HAP-1 (cell line): ENCODE data around the gene ANOS1.
"Not testable (repeated sequence)": the region's sequence is repeated elsewhere in the genome, so short reads cannot be mapped to it uniquely, and the experiment has no call there.

Experiments used
- DNase-seq, 2 experiments: peaks; one replicate each; pipeline ENCODE4 v3.0.0-alpha.2; 2016 to 2020; ENCODE audit warnings: low spot score in 2 of 2
- H3K27me3 ChIP-seq: fragments of 250-450 bp; sonication (Bioruptor Pico); 2 replicates; pipeline ENCODE4 v1.5.1; 2020; ENCODE audit warnings: low read depth, mild to moderate bottlenecking, moderate library complexity
- H3K36me3 ChIP-seq: fragments of 250-450 bp; sonication (Bioruptor Pico); replicated peaks from 2 replicates; pipeline ENCODE4 v1.5.1; 2020; ENCODE audit warnings: mild to moderate bottlenecking
- H3K4me1 ChIP-seq: fragments of 250-450 bp; sonication (Bioruptor Pico); 2 replicates; pipeline ENCODE4 v1.5.1; 2020; ENCODE audit warnings: mild to moderate bottlenecking
- H3K4me3 ChIP-seq: fragments of 250-450 bp; sonication (Bioruptor Pico); 2 replicates; pipeline ENCODE4 v1.5.1; 2020; ENCODE audit warnings: mild to moderate bottlenecking, moderate library complexity
- H3K9me3 ChIP-seq: fragments of 250-450 bp; sonication (Bioruptor Pico); 2 replicates; pipeline ENCODE4 v1.5.1; 2020; ENCODE audit warnings: mild to moderate bottlenecking, moderate library complexity
- in situ Hi-C: fragments of 300-500 bp; cut with MboI; formaldehyde crosslinking; loops from 3 replicates; pipeline ENCODE4 v1.14.3; 2020; ENCODE audit warnings: low sequenced_read_pairs, inconsistent platforms, mixed read lengths

The ANOS1 gene

GRCh38 chrX:8731559-8732395, at the start of gene ANOS1:
Gene ANOS1, minus strand, starts transcription at chrX:8732137. Its CDS starts 101 bp downstream, at chrX:8732036.
- Histone ChIP-seq H3K27me3 (peaks cover 2% of the 10 kb centered on the region; the same call in 1 of the 2 replicates), H3K4me1 (no peaks in the 10 kb centered on the region), H3K36me3 (no peaks in the 10 kb centered on the region), H3K9me3 (no peaks in the 10 kb centered on the region), H3K4me3 (no peak within 1 kb of the TSS)
- in situ Hi-C loops, result no loop called here
- DNase-seq, result no peak

DNA sequence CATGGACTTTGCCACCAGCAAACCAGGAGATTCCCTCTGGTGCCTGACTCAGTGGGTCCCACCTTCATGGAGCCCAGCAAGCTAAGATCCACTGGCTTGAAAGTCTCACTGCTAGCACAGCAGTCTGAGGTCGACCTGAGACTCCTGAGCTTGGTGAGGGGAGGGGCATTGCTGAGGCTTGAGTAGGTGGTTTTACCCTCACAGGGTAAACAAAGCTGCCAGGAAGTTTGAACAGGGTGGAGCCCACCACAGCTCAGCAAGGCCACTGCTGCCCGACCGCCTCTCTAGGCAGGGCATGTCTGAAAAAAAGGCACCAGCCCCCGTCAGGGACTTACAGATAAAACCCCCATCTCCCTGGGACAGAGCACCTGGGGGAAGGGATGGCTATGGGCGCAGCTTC, 41.2 kb upstream of the ANOS1 start:
- in situ Hi-C loops, result no loop called here
- no peaks in the 10 kb centered on the region for H3K27me3 ChIP-seq
- no peak for DNase-seq

DNA sequence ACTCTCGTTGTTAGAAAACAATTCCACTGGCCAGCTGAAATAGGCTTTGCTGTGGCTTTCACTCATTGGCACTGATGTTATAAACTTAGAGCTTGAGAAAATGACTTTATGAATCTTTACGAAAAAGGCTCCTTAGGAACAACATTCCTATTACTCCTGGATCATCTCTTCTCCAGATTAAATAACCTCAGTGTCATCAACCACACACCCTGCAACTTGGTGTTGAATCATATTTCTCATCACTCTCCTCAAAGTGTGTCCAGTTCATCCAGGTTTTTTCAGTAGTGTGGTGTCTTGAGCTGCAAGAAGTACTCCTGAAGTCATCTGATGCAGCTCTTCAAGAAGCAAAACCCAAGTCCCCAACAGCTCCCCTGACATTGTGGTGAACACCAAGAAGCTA, 28.1 kb upstream of the ANOS1 start:
- H3K36me3 ChIP-seq, result no peaks in the 10 kb centered on the region
- no peak overlapping the region for H3K4me3 ChIP-seq
- no peaks in the 10 kb centered on the region for H3K27me3 ChIP-seq
- in situ Hi-C loops, result no loop called here
- DNase-seq, result no peak
- H3K9me3 ChIP-seq, result no peaks in the 10 kb centered on the region
- no peaks in the 10 kb centered on the region for H3K4me1 ChIP-seq

More for the DNA sequence above, 41.2 kb upstream of the ANOS1 start:
- Histone ChIP-seq H3K9me3 (no peaks in the 10 kb centered on the region), H3K4me3 (no peak overlapping the region), H3K36me3 (no peaks in the 10 kb centered on the region), H3K4me1 (no peaks in the 10 kb centered on the region)

GRCh38 chrX:8758706-8759105, 26.8 kb upstream of the ANOS1 start:
- H3K9me3 ChIP-seq, DNase-seq, H3K36me3 ChIP-seq, H3K27me3 ChIP-seq, H3K4me1 ChIP-seq, in situ Hi-C loops, H3K4me3 ChIP-seq: not testable (repeated sequence)

DNA sequence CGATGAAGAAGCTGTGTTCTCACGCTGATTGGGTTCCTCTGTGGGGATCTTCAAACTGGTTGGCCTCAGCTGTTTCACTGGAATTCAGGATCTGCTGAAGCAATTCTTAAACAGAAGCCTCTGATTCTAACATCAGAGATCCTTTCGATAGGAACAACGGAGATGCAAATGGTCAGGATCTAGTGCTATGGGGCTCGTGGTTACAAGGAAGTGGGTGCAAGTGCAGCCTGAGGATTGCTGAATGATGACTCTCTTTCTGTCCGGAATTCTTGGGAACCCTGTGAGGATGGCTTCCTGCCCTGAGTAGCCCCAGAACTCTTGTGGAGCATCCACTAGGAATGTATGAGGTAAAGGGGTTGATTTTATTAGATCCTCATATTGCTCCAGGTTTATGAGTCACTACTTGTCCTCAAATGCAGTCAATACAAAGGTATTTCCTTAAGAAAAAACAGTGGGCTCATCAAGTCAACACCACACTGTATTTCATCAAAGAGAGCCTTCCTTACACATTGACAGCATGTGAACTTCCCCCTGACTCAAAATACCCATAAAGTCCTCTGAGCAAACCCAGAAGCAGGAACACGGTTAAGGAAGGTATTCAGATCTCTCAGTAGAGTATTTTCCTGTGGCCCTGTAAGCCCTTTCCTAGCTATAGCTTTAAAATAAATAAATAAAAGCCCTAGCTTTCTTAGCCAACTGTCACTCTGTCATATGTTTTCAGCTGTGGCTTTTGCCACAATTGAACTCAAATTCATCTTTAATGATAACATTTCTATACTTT, 25.9 kb upstream of the ANOS1 start:
- H3K27me3 ChIP-seq, H3K4me3 ChIP-seq, H3K36me3 ChIP-seq, in situ Hi-C loops, DNase-seq, H3K4me1 ChIP-seq, H3K9me3 ChIP-seq: not testable (repeated sequence)

DNA sequence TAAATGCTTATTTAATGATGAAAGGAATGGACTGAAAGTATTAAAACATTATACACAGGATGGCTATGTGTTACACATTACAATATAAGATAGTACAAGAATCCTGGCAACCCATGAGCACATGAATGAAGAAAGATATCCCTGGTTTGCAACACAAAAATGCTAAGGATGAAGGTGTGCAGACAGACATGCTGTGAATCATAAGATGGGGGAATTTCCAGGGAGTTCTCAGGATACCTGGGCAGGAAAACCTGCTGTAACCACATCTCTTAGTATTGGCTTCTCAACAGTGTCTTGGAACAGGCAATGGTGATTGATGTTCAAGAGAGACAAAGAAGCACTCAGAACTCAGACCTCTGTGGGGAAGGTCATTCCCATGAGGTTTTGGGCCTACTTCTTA, 23.9 kb upstream of the ANOS1 start:
- no peak for DNase-seq
- H3K4me3 ChIP-seq, result no peak overlapping the region
- no peaks in the 10 kb centered on the region for H3K9me3 ChIP-seq
- H3K4me1 ChIP-seq, result no peaks in the 10 kb centered on the region
- in situ Hi-C loops, result no loop called here
- H3K27me3 ChIP-seq, result no peaks in the 10 kb centered on the region
- no peaks in the 10 kb centered on the region for H3K36me3 ChIP-seq

DNA sequence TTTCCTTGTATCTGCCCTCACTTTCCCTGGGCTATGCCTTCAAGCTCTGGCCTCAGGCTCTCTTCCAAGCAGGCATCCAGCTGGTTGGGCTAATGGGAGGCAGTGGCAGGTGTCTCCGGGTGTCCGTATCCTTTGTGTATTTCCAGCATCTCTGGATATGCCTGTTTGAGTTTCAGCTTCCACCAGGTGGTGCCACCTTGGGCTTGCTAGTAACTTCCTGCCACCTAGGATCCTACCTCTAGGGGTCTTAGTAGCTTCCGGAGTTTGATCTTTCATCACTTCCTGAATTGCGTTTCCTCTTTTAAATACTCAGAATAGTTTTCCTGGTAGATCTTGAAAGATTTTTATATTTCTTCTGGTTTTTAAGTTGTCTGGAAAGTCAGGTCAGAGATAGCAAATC, 23.2 kb upstream of the ANOS1 start:
- H3K4me1 ChIP-seq, result no peaks in the 10 kb centered on the region
- no peaks in the 10 kb centered on the region for H3K27me3 ChIP-seq
- no peak overlapping the region for H3K4me3 ChIP-seq
- no peak for DNase-seq
- in situ Hi-C loops, result no loop called here
- no peaks in the 10 kb centered on the region for H3K9me3 ChIP-seq
- no peaks in the 10 kb centered on the region for H3K36me3 ChIP-seq

GRCh38 chrX:8749697-8750096, 17.8 kb upstream of the ANOS1 start:
- Histone ChIP-seq H3K4me1 (no peaks in the 10 kb centered on the region), H3K4me3 (no peak overlapping the region), H3K36me3 (no peaks in the 10 kb centered on the region), H3K9me3 (no peaks in the 10 kb centered on the region), H3K27me3 (no peaks in the 10 kb centered on the region)
- in situ Hi-C loops, result no loop called here
- DNase-seq, result no peak

- H3K4me1 ChIP-seq, result no peaks in the 10 kb centered on the region
- in situ Hi-C loops, result no loop called here
- H3K4me3 ChIP-seq, result no peak overlapping the region
- H3K27me3 ChIP-seq, result no peaks in the 10 kb centered on the region
- no peaks in the 10 kb centered on the region for H3K36me3 ChIP-seq
- DNase-seq, result peak in 1 of 2 experiments; percentile 11
- no peaks in the 10 kb centered on the region for H3K9me3 ChIP-seq
Observed at GRCh38 chrX:8748855-8749254, 16.9 kb upstream of the ANOS1 start.

GRCh38 chrX:8743126-8743732, 11.3 kb upstream of the ANOS1 start:
- peak in 1 of 2 experiments; percentile 74 for DNase-seq
- Histone ChIP-seq H3K4me1 (no peaks in the 10 kb centered on the region), H3K4me3 (no peak overlapping the region), H3K36me3 (no peaks in the 10 kb centered on the region), H3K27me3 (no peaks in the 10 kb centered on the region), H3K9me3 (no peaks in the 10 kb centered on the region)
- in situ Hi-C loops, result no loop called here

- no peaks in the 10 kb centered on the region for H3K27me3 ChIP-seq
- no peak overlapping the region for H3K4me3 ChIP-seq
- in situ Hi-C loops, result no loop called here
- no peak for DNase-seq
- H3K4me1 ChIP-seq, result no peaks in the 10 kb centered on the region
- H3K36me3 ChIP-seq, result no peaks in the 10 kb centered on the region
- H3K9me3 ChIP-seq, result no peaks in the 10 kb centered on the region
Observed at GRCh38 chrX:8741981-8742380, 10.0 kb upstream of the ANOS1 start.

GRCh38 chrX:8738588-8739189, 6.8 kb upstream of the ANOS1 start:
- Histone ChIP-seq H3K36me3 (no peaks in the 10 kb centered on the region), H3K4me3 (no peak overlapping the region), H3K9me3 (no peaks in the 10 kb centered on the region), H3K27me3 (no peaks in the 10 kb centered on the region), H3K4me1 (no peaks in the 10 kb centered on the region)
- in situ Hi-C loops, result no loop called here
- peak; percentile 20 to 50 for DNase-seq

DNA sequence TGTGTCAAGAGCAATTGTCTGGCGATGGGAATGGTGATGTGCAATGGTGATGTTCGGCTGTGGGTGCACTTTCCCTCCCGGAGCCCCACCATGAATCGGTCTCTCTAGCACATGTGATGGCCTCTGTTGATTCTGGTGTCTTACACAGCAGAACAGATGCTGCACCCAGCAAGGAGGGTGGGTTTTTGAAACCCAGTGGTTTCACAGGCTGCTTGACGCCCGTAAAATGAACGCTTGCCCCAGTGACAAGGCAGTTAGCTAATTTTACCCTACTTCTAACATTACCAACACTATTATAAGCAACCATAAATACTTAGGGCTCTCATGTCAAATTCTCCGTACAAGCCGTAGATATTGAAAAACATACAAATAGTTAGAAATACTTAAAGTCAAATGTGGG, 5.9 kb upstream of the ANOS1 start:
- in situ Hi-C loops, result no loop called here
- no peaks in the 10 kb centered on the region for H3K4me1 ChIP-seq

More for the DNA sequence above, 5.9 kb upstream of the ANOS1 start:
- no peaks in the 10 kb centered on the region for H3K27me3 ChIP-seq
- H3K4me3 ChIP-seq, result no peak overlapping the region
- DNase-seq, result no peak
- H3K9me3 ChIP-seq, result no peaks in the 10 kb centered on the region
- no peaks in the 10 kb centered on the region for H3K36me3 ChIP-seq
